SK-N-SH treated with all-trans-retinoic acid at 6 μM for 48 hours (cell line): ENCODE results near the gene TANC1.

ENCODE experiments used
- ATAC-seq: fragments of 200-7000 bp; cut with Tn5 transposase; 3 replicates; pipeline ENCODE4 v1.9.1; 2020; ENCODE audit warnings: mild to moderate bottlenecking, moderate library complexity
- ARNTL ChIP-seq: fragments of 450-650 bp; formaldehyde crosslinking; IDR thresholded peaks from 2 replicates; pipeline ENCODE4 v1.5.0; 2020; ENCODE audit warnings: low read depth, mild to moderate bottlenecking, moderate library complexity, borderline replicate concordance
- BACH2 ChIP-seq: fragments of 250-450 bp; sonication (Bioruptor Pico); IDR thresholded peaks from 2 replicates; pipeline ENCODE4 v1.9.0; 2021; ENCODE audit warnings: mild to moderate bottlenecking, borderline replicate concordance
- CREB5 ChIP-seq: fragments of 250-450 bp; sonication (Bioruptor Pico); IDR thresholded peaks from 2 replicates; pipeline ENCODE4 v1.5.1; 2020; ENCODE audit warnings: low read depth, mild to moderate bottlenecking, moderate library complexity
- CSDC2 ChIP-seq: fragments of 250-450 bp; sonication (Bioruptor Pico); IDR thresholded peaks from 2 replicates; pipeline ENCODE4 v1.5.0; 2020; ENCODE audit warnings: mild to moderate bottlenecking, moderate library complexity
- ESRRG ChIP-seq: fragments of 250-450 bp; sonication (Bioruptor Pico); IDR thresholded peaks from 2 replicates; pipeline ENCODE4 v1.6.1; 2021; ENCODE audit warnings: mild to moderate bottlenecking
- GLIS3 ChIP-seq: fragments of 250-450 bp; sonication (Bioruptor Pico); IDR thresholded peaks from 2 replicates; pipeline ENCODE4 v1.5.0; 2020; ENCODE audit warnings: mild to moderate bottlenecking, moderate library complexity
- ISL1 ChIP-seq: fragments of 250-450 bp; sonication (Bioruptor Pico); IDR thresholded peaks from 2 replicates; pipeline ENCODE4 v2.1.2; 2022; ENCODE audit warnings: mild to moderate bottlenecking, moderate library complexity
- POU6F1 ChIP-seq: fragments of 250-450 bp; sonication (Bioruptor Pico); IDR thresholded peaks from 2 replicates; pipeline ENCODE4 v1.8.0; 2021; ENCODE audit warnings: low read depth, mild to moderate bottlenecking, moderate library complexity, borderline replicate concordance
- PPARA ChIP-seq: fragments of 250-450 bp; sonication (Bioruptor Pico); IDR thresholded peaks from 2 replicates; pipeline ENCODE4 v1.5.0; 2020; ENCODE audit warnings: mild to moderate bottlenecking, borderline replicate concordance
- SNAI2 ChIP-seq: fragments of 250-450 bp; sonication (Bioruptor Pico); IDR thresholded peaks from 2 replicates; pipeline ENCODE4 v1.5.0; 2020; ENCODE audit warnings: mild to moderate bottlenecking, moderate library complexity
- TCF4 ChIP-seq: fragments of 250-450 bp; sonication (Bioruptor Pico); IDR thresholded peaks from 2 replicates; pipeline ENCODE4 v1.8.0; 2021; ENCODE audit warnings: mild to moderate bottlenecking, moderate library complexity, borderline replicate concordance
- TOX ChIP-seq: fragments of 250-450 bp; sonication (Bioruptor Pico); IDR thresholded peaks from 2 replicates; pipeline ENCODE4 v1.8.0; 2021; ENCODE audit warnings: mild to moderate bottlenecking, moderate library complexity, borderline replicate concordance
- ZC3H10 ChIP-seq: fragments of 250-450 bp; sonication (Bioruptor Pico); IDR thresholded peaks from 2 replicates; pipeline ENCODE4 v1.5.1; 2021; ENCODE audit warnings: mild to moderate bottlenecking, moderate library complexity
- ZFP3 ChIP-seq: fragments of 250-450 bp; sonication (Bioruptor Pico); IDR thresholded peaks from 2 replicates; pipeline ENCODE4 v1.5.0; 2020; ENCODE audit warnings: mild to moderate bottlenecking, moderate library complexity
- ZFP30 ChIP-seq: fragments of 450-650 bp; formaldehyde crosslinking; IDR thresholded peaks from 2 replicates; pipeline ENCODE4 v1.5.0; 2022; ENCODE audit warnings: mild to moderate bottlenecking, moderate library complexity
- ZNF565 ChIP-seq: fragments of 450-650 bp; formaldehyde crosslinking; conservative IDR thresholded peaks from 2 replicates; pipeline ENCODE4 v1.5.0; 2020; ENCODE audit warnings: low read depth, mild to moderate bottlenecking, moderate library complexity
- ZNF70 ChIP-seq: fragments of 450-650 bp; formaldehyde crosslinking; IDR thresholded peaks from 2 replicates; pipeline ENCODE4 v1.5.0; 2020; ENCODE audit warnings: mild to moderate bottlenecking, moderate library complexity
- ZNF8 ChIP-seq: fragments of 450-650 bp; formaldehyde crosslinking; IDR thresholded peaks from 2 replicates; pipeline ENCODE4 v1.5.0; 2020; ENCODE audit warnings: mild to moderate bottlenecking, moderate library complexity
- TF ChIP-seq, protein P1 (sequence below): fragments of 250-450 bp; sonication (Bioruptor Pico); IDR thresholded peaks from 2 replicates; pipeline ENCODE4 v1.5.1; 2021; ENCODE audit warnings: mild to moderate bottlenecking, moderate library complexity
- TF ChIP-seq, protein P2 (sequence below): fragments of 250-450 bp; sonication (Bioruptor Pico); IDR thresholded peaks from 2 replicates; pipeline ENCODE4 v1.8.0; 2020; ENCODE audit warnings: mild to moderate bottlenecking, moderate library complexity, borderline replicate concordance

TANC1 gene

DNA sequence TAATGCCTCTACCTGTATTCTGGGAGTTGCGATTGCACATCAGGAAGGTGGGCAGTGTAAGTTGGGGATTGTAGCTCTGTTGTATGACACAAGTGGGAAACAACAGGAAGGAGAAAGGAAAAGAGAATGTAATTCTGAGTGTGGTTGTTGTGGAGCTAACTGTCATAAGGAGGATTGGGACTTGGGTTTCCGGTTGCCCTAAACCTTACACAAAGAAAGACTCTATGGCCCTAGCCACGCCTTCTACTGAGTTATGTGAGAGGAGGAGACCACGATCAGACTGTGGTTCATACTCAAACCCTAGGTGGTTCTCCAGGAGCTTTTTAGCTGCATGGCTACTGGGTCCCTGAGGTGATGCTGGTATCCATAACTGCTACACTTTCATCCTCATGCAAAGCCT lies 86.5 kb downstream of the TANC1 start:
- TF ChIP-seq, protein P1, sequence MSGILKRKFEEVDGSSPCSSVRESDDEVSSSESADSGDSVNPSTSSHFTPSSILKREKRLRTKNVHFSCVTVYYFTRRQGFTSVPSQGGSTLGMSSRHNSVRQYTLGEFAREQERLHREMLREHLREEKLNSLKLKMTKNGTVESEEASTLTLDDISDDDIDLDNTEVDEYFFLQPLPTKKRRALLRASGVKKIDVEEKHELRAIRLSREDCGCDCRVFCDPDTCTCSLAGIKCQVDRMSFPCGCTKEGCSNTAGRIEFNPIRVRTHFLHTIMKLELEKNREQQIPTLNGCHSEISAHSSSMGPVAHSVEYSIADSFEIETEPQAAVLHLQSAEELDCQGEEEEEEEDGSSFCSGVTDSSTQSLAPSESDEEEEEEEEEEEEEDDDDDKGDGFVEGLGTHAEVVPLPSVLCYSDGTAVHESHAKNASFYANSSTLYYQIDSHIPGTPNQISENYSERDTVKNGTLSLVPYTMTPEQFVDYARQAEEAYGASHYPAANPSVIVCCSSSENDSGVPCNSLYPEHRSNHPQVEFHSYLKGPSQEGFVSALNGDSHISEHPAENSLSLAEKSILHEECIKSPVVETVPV (CRISPR knock-in tag), result no peak
- TF ChIP-seq ISL1, result no peak
- TF ChIP-seq ZNF565 (CRISPR knock-in tag), result no peak
- no peak for TF ChIP-seq TCF4 (CRISPR knock-in tag)
- TF ChIP-seq TOX (CRISPR knock-in tag), result no peak
- TF ChIP-seq CSDC2 (CRISPR knock-in tag), result no peak
- no peak for TF ChIP-seq ZNF70
- no peak for TF ChIP-seq ESRRG (CRISPR knock-in tag)
- TF ChIP-seq, all 23 proteins: peak for 0
- no peak for ATAC-seq

- TF ChIP-seq GLIS3 (CRISPR knock-in tag) (no peak), ZNF8 (no peak), ARNTL (CRISPR knock-in tag) (no peak), ZFP30 (no peak), PPARA (CRISPR knock-in tag) (no peak), SNAI2 (CRISPR knock-in tag) (no peak), CSDC2 (CRISPR knock-in tag) (no peak), ESRRG (CRISPR knock-in tag) (no peak), ZC3H10 (CRISPR knock-in tag) (no peak), TOX (CRISPR knock-in tag) (no peak), ZFP3 (CRISPR knock-in tag) (no peak), CREB5 (CRISPR knock-in tag) (no peak), BACH2 (no peak), POU6F1 (CRISPR knock-in tag) (no peak)
- TF ChIP-seq, protein P2, sequence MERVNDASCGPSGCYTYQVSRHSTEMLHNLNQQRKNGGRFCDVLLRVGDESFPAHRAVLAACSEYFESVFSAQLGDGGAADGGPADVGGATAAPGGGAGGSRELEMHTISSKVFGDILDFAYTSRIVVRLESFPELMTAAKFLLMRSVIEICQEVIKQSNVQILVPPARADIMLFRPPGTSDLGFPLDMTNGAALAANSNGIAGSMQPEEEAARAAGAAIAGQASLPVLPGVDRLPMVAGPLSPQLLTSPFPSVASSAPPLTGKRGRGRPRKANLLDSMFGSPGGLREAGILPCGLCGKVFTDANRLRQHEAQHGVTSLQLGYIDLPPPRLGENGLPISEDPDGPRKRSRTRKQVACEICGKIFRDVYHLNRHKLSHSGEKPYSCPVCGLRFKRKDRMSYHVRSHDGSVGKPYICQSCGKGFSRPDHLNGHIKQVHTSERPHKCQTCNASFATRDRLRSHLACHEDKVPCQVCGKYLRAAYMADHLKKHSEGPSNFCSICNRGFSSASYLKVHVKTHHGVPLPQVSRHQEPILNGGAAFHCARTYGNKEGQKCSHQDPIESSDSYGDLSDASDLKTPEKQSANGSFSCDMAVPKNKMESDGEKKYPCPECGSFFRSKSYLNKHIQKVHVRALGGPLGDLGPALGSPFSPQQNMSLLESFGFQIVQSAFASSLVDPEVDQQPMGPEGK, result no peak
- TF ChIP-seq, protein P1 (CRISPR knock-in tag), result no peak
- ATAC-seq, result no peak
Observed at GRCh38 chr2:159060518-159060917, 92.1 kb downstream of the TANC1 start.

GRCh38 chr2:159063677-159064076 lies 95.2 kb downstream of the TANC1 start:
- ATAC-seq, result no peak

More at GRCh38 chr2:159063677-159064076, 95.2 kb downstream of the TANC1 start:
- TF ChIP-seq GLIS3 (CRISPR knock-in tag) (no peak), TCF4 (CRISPR knock-in tag) (no peak), ZFP30 (no peak), ARNTL (CRISPR knock-in tag) (no peak)
- TF ChIP-seq, protein P1 (CRISPR knock-in tag), result no peak
